Chondrocyte (in vitro differentiated cells): Measurements from ENCODE around the gene POMGNT1. TPM values are rescaled to one million over a fixed set of nuclear protein-coding genes. Genes with fewer than 3 reads are reported as not detected.

ENCODE experiments used
- DNase-seq: peaks from one replicate; pipeline ENCODE4 v3.0.0; 2021; ENCODE audit warnings: mixed read lengths, low spot score
- H3K27ac Mint-ChIP-seq: one replicate; pipeline ENCODE4 v1.8.0; 2021; ENCODE audit warnings: mild to moderate bottlenecking, moderate library complexity, mixed read lengths; ENCODE audit not compliant: unreplicated experiment
- H3K27me3 Mint-ChIP-seq: 2 replicates; pipeline ENCODE4 v1.8.0; 2021; ENCODE audit warnings: low read depth, mixed read lengths
- H3K36me3 Mint-ChIP-seq: 2 replicates; pipeline ENCODE4 v1.8.0; 2021; ENCODE audit warnings: low read depth, mixed read lengths
- H3K4me1 Mint-ChIP-seq: 2 replicates; pipeline ENCODE4 v1.8.0; 2021; ENCODE audit warnings: low read depth, mild to moderate bottlenecking, mixed read lengths
- H3K4me3 Mint-ChIP-seq: one replicate; pipeline ENCODE4 v1.8.0; 2021; ENCODE audit warnings: mild to moderate bottlenecking, moderate library complexity, mixed read lengths; ENCODE audit not compliant: unreplicated experiment
- H3K9me3 Mint-ChIP-seq: 2 replicates; pipeline ENCODE4 v1.8.0; 2021; ENCODE audit warnings: low read depth, mixed read lengths
- total RNA-seq: library from RNA; stranded (reverse); gene quantifications from 3 replicates; pipeline ENCODE4 v1.2.1, GENCODE V29; 2021
- TF ChIP-seq, protein P1 (sequence below): fragments of 200-600 bp; sonication (generic); IDR thresholded peaks from 2 replicates; pipeline ENCODE4 v1.5.0; 2021; ENCODE audit warnings: antibody characterized with exemption, mild to moderate bottlenecking, moderate library complexity

Gene POMGNT1
- total RNA-seq, 1 donor from 2014 or later: 84.9 TPM

DNA sequence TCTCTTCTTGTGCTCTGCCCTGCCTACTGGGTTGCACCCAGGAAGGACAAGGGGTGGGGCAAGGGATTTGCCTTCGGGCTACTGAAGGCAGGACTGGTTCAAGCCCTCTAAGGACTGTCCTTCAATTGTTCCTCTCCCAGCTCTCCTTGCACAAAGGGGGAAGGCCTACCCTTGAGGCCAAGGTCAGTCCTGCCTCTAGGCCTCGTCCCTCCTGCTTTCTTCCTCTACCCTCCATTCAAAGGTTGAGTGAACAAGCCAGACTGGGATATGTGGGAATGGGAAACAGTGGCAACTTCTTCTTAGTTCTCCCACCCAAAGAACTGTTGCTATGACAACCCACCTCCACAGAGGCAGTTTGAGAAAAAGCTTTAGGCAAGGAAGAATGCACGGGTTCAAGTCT is 7.6 kb upstream of the POMGNT1 start:
- H3K4me3 Mint-ChIP-seq: no peak overlapping the region

DNA sequence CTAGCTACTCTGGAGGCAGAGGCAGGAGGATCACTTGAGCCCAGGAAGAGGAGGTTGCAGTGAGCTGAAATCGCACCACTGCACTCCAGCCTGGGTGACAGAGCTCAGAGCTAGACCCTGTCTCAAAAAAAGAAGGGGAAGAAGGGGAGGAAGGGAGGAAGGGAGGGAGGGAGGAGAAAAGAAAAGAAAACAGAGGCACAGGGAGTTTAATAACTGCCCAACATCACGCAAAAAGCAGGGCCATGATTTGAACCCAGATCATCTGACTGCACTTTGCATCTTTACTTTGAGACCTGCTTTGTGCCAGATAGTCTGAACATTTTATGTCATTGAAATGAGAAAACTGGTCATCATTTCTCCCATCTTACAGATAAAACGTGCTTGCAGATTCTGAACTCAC is 6.9 kb upstream of the POMGNT1 start:
- Mint-ChIP-seq H3K36me3 (no peaks in the 10 kb centered on the region), H3K27me3 (no peaks in the 10 kb centered on the region), H3K4me3 (peak overlapping the region; percentile 35), H3K27ac (peak overlapping the region; percentile 17), H3K9me3 (no peaks in the 10 kb centered on the region), H3K4me1 (peaks cover 40% of the 10 kb centered on the region)
- DNase-seq: no peak
- TF ChIP-seq, protein P1, sequence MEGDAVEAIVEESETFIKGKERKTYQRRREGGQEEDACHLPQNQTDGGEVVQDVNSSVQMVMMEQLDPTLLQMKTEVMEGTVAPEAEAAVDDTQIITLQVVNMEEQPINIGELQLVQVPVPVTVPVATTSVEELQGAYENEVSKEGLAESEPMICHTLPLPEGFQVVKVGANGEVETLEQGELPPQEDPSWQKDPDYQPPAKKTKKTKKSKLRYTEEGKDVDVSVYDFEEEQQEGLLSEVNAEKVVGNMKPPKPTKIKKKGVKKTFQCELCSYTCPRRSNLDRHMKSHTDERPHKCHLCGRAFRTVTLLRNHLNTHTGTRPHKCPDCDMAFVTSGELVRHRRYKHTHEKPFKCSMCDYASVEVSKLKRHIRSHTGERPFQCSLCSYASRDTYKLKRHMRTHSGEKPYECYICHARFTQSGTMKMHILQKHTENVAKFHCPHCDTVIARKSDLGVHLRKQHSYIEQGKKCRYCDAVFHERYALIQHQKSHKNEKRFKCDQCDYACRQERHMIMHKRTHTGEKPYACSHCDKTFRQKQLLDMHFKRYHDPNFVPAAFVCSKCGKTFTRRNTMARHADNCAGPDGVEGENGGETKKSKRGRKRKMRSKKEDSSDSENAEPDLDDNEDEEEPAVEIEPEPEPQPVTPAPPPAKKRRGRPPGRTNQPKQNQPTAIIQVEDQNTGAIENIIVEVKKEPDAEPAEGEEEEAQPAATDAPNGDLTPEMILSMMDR: no peak

More for the DNA sequence above, 7.6 kb upstream of the POMGNT1 start:
- Mint-ChIP-seq H3K4me1 (peaks cover 39% of the 10 kb centered on the region), H3K36me3 (no peaks in the 10 kb centered on the region), H3K27me3 (no peaks in the 10 kb centered on the region), H3K27ac (no peak overlapping the region), H3K9me3 (no peaks in the 10 kb centered on the region)
- TF ChIP-seq, protein P1: no peak
- DNase-seq: no peak

- no peak for DNase-seq
- peak overlapping the region; percentile 72 for H3K27ac Mint-ChIP-seq
Observed at GRCh38 chr1:46204406-46204742, 6.1 kb upstream of the POMGNT1 start.

GRCh38 chr1:46203738-46204405 is 5.6 kb upstream of the POMGNT1 start:
- DNase-seq: no peak
- peak overlapping the region; percentile 96 for H3K4me3 Mint-ChIP-seq
- H3K36me3 Mint-ChIP-seq: no peaks in the 10 kb centered on the region
- H3K9me3 Mint-ChIP-seq: no peaks in the 10 kb centered on the region
- no peaks in the 10 kb centered on the region for H3K27me3 Mint-ChIP-seq
- H3K4me1 Mint-ChIP-seq: peaks cover 46% of the 10 kb centered on the region
- TF ChIP-seq, protein P1: no peak
- peak overlapping the region; percentile 72 for H3K27ac Mint-ChIP-seq

More at GRCh38 chr1:46204406-46204742, 6.1 kb upstream of the POMGNT1 start:
- Mint-ChIP-seq H3K4me1 (peaks cover 42% of the 10 kb centered on the region), H3K27me3 (no peaks in the 10 kb centered on the region), H3K4me3 (peak overlapping the region; percentile 96), H3K9me3 (no peaks in the 10 kb centered on the region), H3K36me3 (no peaks in the 10 kb centered on the region)
- TF ChIP-seq, protein P1: no peak

- peaks cover 55% of the 10 kb centered on the region for H3K4me1 Mint-ChIP-seq
- H3K4me3 Mint-ChIP-seq: peak overlapping the region; percentile 77
- H3K27me3 Mint-ChIP-seq: no peaks in the 10 kb centered on the region
- H3K36me3 Mint-ChIP-seq: peaks cover 8% of the 10 kb centered on the region
- H3K27ac Mint-ChIP-seq: no peak overlapping the region
- no peak for DNase-seq
- H3K9me3 Mint-ChIP-seq: no peaks in the 10 kb centered on the region
- TF ChIP-seq, protein P1: no peak
Observed at GRCh38 chr1:46199233-46199749, 1.1 kb upstream of the POMGNT1 start.
